Parathyroid adenoma (tissue), 2 donors: Measurements from ENCODE around the gene OGA.

Experiments used
- H2AFZ ChIP-seq: fragments of 300-600 bp; sonication (generic); one replicate; pipeline ENCODE4 v1.7.0; 2017; ENCODE audit warnings: antibody characterized with exemption, mild to moderate bottlenecking
- H3K27ac ChIP-seq: fragments of 300-600 bp; sonication (generic); one replicate; pipeline ENCODE4 v1.7.0; 2017
- H3K27me3 ChIP-seq: fragments of 300-600 bp; sonication (generic); one replicate; pipeline ENCODE4 v1.7.0; 2017; ENCODE audit warnings: low read length; ENCODE audit not compliant: control insufficient read depth, insufficient read depth
- H3K36me3 ChIP-seq: fragments of 300-600 bp; sonication (generic); one replicate; pipeline ENCODE4 v1.7.0; 2017; ENCODE audit warnings: low read length; ENCODE audit not compliant: control insufficient read depth, insufficient read depth
- H3K4me1 ChIP-seq: fragments of 300-600 bp; sonication (generic); one replicate; pipeline ENCODE4 v1.7.0; 2017; ENCODE audit warnings: control low read depth
- H3K4me2 ChIP-seq: fragments of 300-600 bp; sonication (generic); one replicate; pipeline ENCODE4 v1.7.0; 2017; ENCODE audit warnings: low read length
- H3K4me3 ChIP-seq: fragments of 300-600 bp; sonication (generic); one replicate; pipeline ENCODE4 v1.7.0; 2017; ENCODE audit warnings: low read depth, low read length
- H3K79me2 ChIP-seq: fragments of 300-600 bp; sonication (generic); one replicate; pipeline ENCODE4 v1.7.0; 2017; ENCODE audit warnings: control low read depth
- H3K9ac ChIP-seq: fragments of 300-600 bp; sonication (generic); one replicate; pipeline ENCODE4 v1.7.0; 2017; ENCODE audit warnings: mild to moderate bottlenecking
- H3K9me3 ChIP-seq: fragments of 300-600 bp; sonication (generic); one replicate; pipeline ENCODE4 v1.7.0; 2017; ENCODE audit warnings: low read length; ENCODE audit not compliant: control insufficient read depth
- CTCF ChIP-seq: fragments of 300-600 bp; sonication (generic); IDR thresholded peaks from one replicate; pipeline ENCODE4 v1.7.0; 2017; ENCODE audit warnings: antibody characterized with exemption, mild to moderate bottlenecking
- donor health status: primary hyperparathyroidism.

Gene OGA

DNA sequence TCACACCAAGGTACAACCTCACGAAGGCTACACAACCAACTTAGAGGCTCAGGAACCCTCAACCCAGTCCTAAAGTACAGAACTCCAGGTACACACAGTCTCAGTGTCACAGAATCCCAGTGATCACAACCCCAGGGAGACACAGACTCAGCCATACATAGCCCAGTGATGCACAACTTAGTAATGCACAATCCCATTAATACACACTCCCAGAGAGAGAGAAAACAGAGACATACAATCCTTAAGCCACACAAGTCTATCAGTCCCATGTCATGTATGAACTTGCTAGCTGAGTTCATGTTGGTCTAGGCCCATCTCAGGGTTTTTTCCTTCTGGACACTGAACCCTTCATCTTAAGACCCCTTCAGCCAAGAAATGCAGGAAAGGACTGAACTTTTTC is 20.8 kb upstream of the OGA start:
- Histone ChIP-seq H3K27me3 (no peaks in the 10 kb centered on the region), H2AFZ (no peak overlapping the region), H3K36me3 (no peaks in the 10 kb centered on the region), H3K79me2 (no peaks in the 10 kb centered on the region), H3K4me1 (peaks cover 5% of the 10 kb centered on the region), H3K4me2 (no peak overlapping the region), H3K4me3 (no peak overlapping the region), H3K9ac (no peak overlapping the region), H3K9me3 (no peaks in the 10 kb centered on the region), H3K27ac (no peak overlapping the region)
- no peak for TF ChIP-seq CTCF

DNA sequence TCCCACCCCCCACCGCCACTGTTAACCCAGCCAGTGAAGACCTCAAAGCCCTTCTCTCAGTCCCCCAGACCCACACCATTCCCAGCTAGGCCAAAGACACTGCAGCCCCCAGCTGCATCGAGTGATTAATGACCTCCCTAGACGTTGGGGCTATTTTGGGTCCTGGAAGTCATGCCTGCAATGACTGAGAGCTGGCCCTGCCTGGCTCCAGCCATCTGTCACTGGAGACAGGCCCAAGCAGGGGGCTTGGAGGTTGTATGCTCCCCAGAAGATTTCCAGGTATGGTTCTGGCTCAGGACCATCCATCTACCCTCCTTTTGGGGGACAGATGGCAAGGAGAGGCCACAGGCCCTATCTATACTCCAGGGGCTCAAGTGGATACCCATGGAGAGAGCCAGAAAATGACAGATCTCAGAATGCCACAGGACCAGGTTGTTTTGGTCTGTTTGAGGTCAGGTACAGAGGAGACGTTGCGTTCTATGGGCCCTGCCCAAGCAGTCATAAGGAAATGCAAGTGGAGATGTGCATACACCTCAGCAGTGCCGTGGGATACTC is 20.2 kb upstream of the OGA start:
- Histone ChIP-seq H3K4me1 (peaks cover 5% of the 10 kb centered on the region), H3K36me3 (no peaks in the 10 kb centered on the region), H3K4me2 (no peak overlapping the region), H3K4me3 (no peak overlapping the region), H3K9ac (no peak overlapping the region), H3K27ac (no peak overlapping the region), H3K79me2 (no peaks in the 10 kb centered on the region), H2AFZ (no peak overlapping the region), H3K27me3 (no peaks in the 10 kb centered on the region), H3K9me3 (no peaks in the 10 kb centered on the region)
- no peak for TF ChIP-seq CTCF

GRCh38 chr10:101837748-101838147 is 19.5 kb upstream of the OGA start:
- H3K4me1 ChIP-seq = peaks cover 5% of the 10 kb centered on the region
- no peak overlapping the region for H3K4me3 ChIP-seq
- no peak for TF ChIP-seq CTCF
- no peaks in the 10 kb centered on the region for H3K27me3 ChIP-seq
- no peak overlapping the region for H2AFZ ChIP-seq
- no peaks in the 10 kb centered on the region for H3K79me2 ChIP-seq
- no peaks in the 10 kb centered on the region for H3K36me3 ChIP-seq
- H3K9me3 ChIP-seq = no peaks in the 10 kb centered on the region
- H3K27ac ChIP-seq = no peak overlapping the region
- no peak overlapping the region for H3K4me2 ChIP-seq
- no peak overlapping the region for H3K9ac ChIP-seq

GRCh38 chr10:101835362-101835761 is 17.1 kb upstream of the OGA start:
- no peak overlapping the region for H3K4me2 ChIP-seq
- no peak overlapping the region for H3K4me3 ChIP-seq
- no peaks in the 10 kb centered on the region for H3K9me3 ChIP-seq
- no peaks in the 10 kb centered on the region for H3K79me2 ChIP-seq
- no peak overlapping the region for H3K9ac ChIP-seq
- no peak overlapping the region for H2AFZ ChIP-seq
- no peaks in the 10 kb centered on the region for H3K36me3 ChIP-seq
- no peak for TF ChIP-seq CTCF
- H3K27ac ChIP-seq = no peak overlapping the region
- peaks cover 14% of the 10 kb centered on the region for H3K4me1 ChIP-seq
- no peaks in the 10 kb centered on the region for H3K27me3 ChIP-seq

DNA sequence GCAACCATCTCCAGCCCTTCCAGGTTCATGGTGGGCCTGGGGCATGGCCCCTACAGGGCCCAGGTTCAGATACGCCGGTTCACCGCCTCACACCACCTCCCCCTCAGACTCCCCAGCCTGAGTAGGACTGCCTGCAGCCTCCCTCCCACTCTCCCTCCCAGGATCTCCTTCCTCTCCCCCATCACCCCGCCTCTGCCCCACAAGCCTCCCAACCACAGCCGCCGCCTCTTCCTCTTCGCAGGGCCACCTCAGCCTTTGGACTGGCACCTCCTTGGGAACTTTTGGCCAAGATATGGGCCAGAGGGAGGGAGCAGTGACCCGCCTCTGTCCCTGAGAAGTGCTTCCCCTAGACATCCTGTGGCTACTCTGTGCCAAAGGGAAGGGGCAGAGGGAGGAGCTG is 16.1 kb upstream of the OGA start:
- H3K27ac ChIP-seq = no peak overlapping the region

More for the DNA sequence above, 16.1 kb upstream of the OGA start:
- Histone ChIP-seq H3K4me1 (peaks cover 13% of the 10 kb centered on the region), H3K4me3 (no peak overlapping the region), H2AFZ (no peak overlapping the region), H3K9ac (no peak overlapping the region), H3K9me3 (no peaks in the 10 kb centered on the region), H3K36me3 (no peaks in the 10 kb centered on the region), H3K27me3 (no peaks in the 10 kb centered on the region), H3K4me2 (no peak overlapping the region), H3K79me2 (no peaks in the 10 kb centered on the region)
- TF ChIP-seq CTCF = no peak
